HEK293 (cell line): ENCODE results near the gene DBF4.
"Not testable (repeated sequence)": the region's sequence is repeated elsewhere in the genome, so short reads cannot be mapped to it uniquely, and the experiment has no call there.

Source experiments
- CTCF ChIA-PET: fragments of 350-600 bp; formaldehyde crosslinking; extraction: SDS; loops from one replicate; lab custom pipeline; 2021; ENCODE audit warnings: antibody characterized with exemption; lab: Yijun Ruan, JAX
- POLR2A ChIA-PET: fragments of 300-600 bp; formaldehyde crosslinking; extraction: SDS; loops from one replicate; lab custom pipeline; 2020; ENCODE audit warnings: antibody characterized with exemption, inconsistent platforms; lab: Yijun Ruan, JAX
- H3K27ac ChIP-seq: fragments of 200-500 bp; sonication (Bioruptor generic); 2 replicates; pipeline ENCODE4 v1.5.1; 2014; ENCODE audit warnings: low read depth, low read length, control low read depth, inconsistent platforms; ENCODE audit errors: extremely low read depth
- H3K36me3 ChIP-seq, 2 experiments: fragments of 200-500 bp in 1 of 2; sonication (Bioruptor generic) in 1 of 2; 1 replicate in 1 of 2; 2 replicates in 1 of 2; pipeline ENCODE4 v1.5.1; 2014 to 2017; ENCODE audit warnings: inconsistent platforms in 2 of 2, low read length in 2 of 2; ENCODE audit not compliant: control insufficient read depth in 2 of 2, insufficient read depth in 1 of 2
- H3K4me1 ChIP-seq: fragments of 200-500 bp; sonication (Bioruptor generic); 2 replicates; pipeline ENCODE4 v1.5.1; 2014; ENCODE audit warnings: mild to moderate bottlenecking, low read length, inconsistent platforms; ENCODE audit not compliant: control insufficient read depth, insufficient read depth
- H3K4me3 ChIP-seq: 2 replicates; pipeline ENCODE4 v1.5.1; 2011; ENCODE audit warnings: low read depth, mild to moderate bottlenecking, control low read depth, low read length, moderate library complexity
- H3K9me3 ChIP-seq: fragments of 200-500 bp; sonication (Bioruptor generic); 2 replicates; pipeline ENCODE4 v1.5.1; 2014; ENCODE audit warnings: low read depth, low read length, inconsistent platforms; ENCODE audit not compliant: control insufficient read depth, insufficient read depth
- ATF2 ChIP-seq: fragments of 450-650 bp; formaldehyde crosslinking; IDR thresholded peaks from 2 replicates; pipeline ENCODE4 v1.5.1; 2016; ENCODE audit warnings: missing biosample characterization, missing genetic modification characterization, low read depth
- FEZF1 ChIP-seq: fragments of 450-650 bp; formaldehyde crosslinking; IDR thresholded peaks from 2 replicates; pipeline ENCODE4 v1.5.1; 2016; ENCODE audit warnings: missing biosample characterization, missing genetic modification characterization
- GFI1B ChIP-seq: fragments of 450-650 bp; formaldehyde crosslinking; IDR thresholded peaks from 2 replicates; pipeline ENCODE4 v1.5.1; 2016; ENCODE audit warnings: missing biosample characterization, missing genetic modification characterization
- PRDM10 ChIP-seq: fragments of 450-650 bp; formaldehyde crosslinking; IDR thresholded peaks from 2 replicates; pipeline ENCODE4 v1.5.1; 2016; ENCODE audit warnings: missing biosample characterization, missing genetic modification characterization
- PRDM2 ChIP-seq: fragments of 450-650 bp; formaldehyde crosslinking; IDR thresholded peaks from 2 replicates; pipeline ENCODE4 v1.5.1; 2016; ENCODE audit warnings: missing biosample characterization, missing genetic modification characterization, borderline replicate concordance
- SP3 ChIP-seq: fragments of 450-650 bp; formaldehyde crosslinking; IDR thresholded peaks from 2 replicates; pipeline ENCODE4 v1.5.1; 2016; ENCODE audit warnings: missing biosample characterization, missing genetic modification characterization
- ZBTB48 ChIP-seq: fragments of 450-650 bp; formaldehyde crosslinking; IDR thresholded peaks from 2 replicates; pipeline ENCODE4 v1.5.1; 2016; ENCODE audit warnings: missing biosample characterization, missing genetic modification characterization
- ZFP3 ChIP-seq: fragments of 450-650 bp; formaldehyde crosslinking; IDR thresholded peaks from 2 replicates; pipeline ENCODE4 v1.5.1; 2016; ENCODE audit warnings: low read depth, missing biosample characterization, missing genetic modification characterization
- ZNF140 ChIP-seq: fragments of 450-650 bp; formaldehyde crosslinking; IDR thresholded peaks from 2 replicates; pipeline ENCODE4 v1.5.1; 2016; ENCODE audit warnings: missing biosample characterization, missing genetic modification characterization
- ZNF184 ChIP-seq: fragments of 450-650 bp; IDR thresholded peaks from 2 replicates; pipeline ENCODE4 v1.5.1; 2018; ENCODE audit warnings: missing biosample characterization, mild to moderate bottlenecking, missing genetic modification characterization
- ZNF214 ChIP-seq: fragments of 450-650 bp; formaldehyde crosslinking; IDR thresholded peaks from 2 replicates; pipeline ENCODE4 v1.5.1; 2017; ENCODE audit warnings: missing biosample characterization, mild to moderate bottlenecking, missing genetic modification characterization, borderline replicate concordance
- ZNF324 ChIP-seq: fragments of 450-650 bp; formaldehyde crosslinking; IDR thresholded peaks from 2 replicates; pipeline ENCODE4 v1.5.1; 2016; ENCODE audit warnings: missing biosample characterization, missing genetic modification characterization
- ZNF335 ChIP-seq: fragments of 450-650 bp; formaldehyde crosslinking; conservative IDR thresholded peaks from 2 replicates; pipeline ENCODE4 v1.5.1; 2016; ENCODE audit warnings: missing biosample characterization, missing genetic modification characterization
- ZNF362 ChIP-seq: fragments of 450-650 bp; formaldehyde crosslinking; IDR thresholded peaks from 2 replicates; pipeline ENCODE4 v1.5.1; 2016; ENCODE audit warnings: missing biosample characterization, missing genetic modification characterization
- ZNF473 ChIP-seq: fragments of 450-650 bp; formaldehyde crosslinking; IDR thresholded peaks from 2 replicates; pipeline ENCODE4 v1.5.1; 2017; ENCODE audit warnings: missing biosample characterization, missing genetic modification characterization
- ZNF623 ChIP-seq: fragments of 450-650 bp; formaldehyde crosslinking; IDR thresholded peaks from 2 replicates; pipeline ENCODE4 v1.5.1; 2016; ENCODE audit warnings: missing biosample characterization, missing genetic modification characterization
- ZNF629 ChIP-seq: fragments of 450-650 bp; formaldehyde crosslinking; IDR thresholded peaks from 2 replicates; pipeline ENCODE4 v1.5.1; 2017; ENCODE audit warnings: missing biosample characterization, missing genetic modification characterization
- ZNF639 ChIP-seq: fragments of 450-650 bp; formaldehyde crosslinking; IDR thresholded peaks from 2 replicates; pipeline ENCODE4 v1.5.1; 2016; ENCODE audit warnings: missing biosample characterization, missing genetic modification characterization

DBF4 gene

GRCh38 chr7:87899255-87899654, 23.0 kb downstream of the DBF4 start:
- peaks cover 55 to 62% of the 10 kb centered on the region in 2 experiments for H3K36me3 ChIP-seq
- ChIA-PET POLR2A (no interaction called here), CTCF (no interaction called here)
- H3K9me3 ChIP-seq, result no peaks in the 10 kb centered on the region
- TF ChIP-seq PRDM2, result no peak
- TF ChIP-seq ZNF629 (tag by site-specific recombination), result no peak
- TF ChIP-seq ZNF335 (tag by site-specific recombination), result no peak
- no peak for TF ChIP-seq ZNF639
- no peak for TF ChIP-seq ZBTB48 (tag by site-specific recombination)
- TF ChIP-seq SP3 (tag by site-specific recombination), result no peak
- no peak for TF ChIP-seq ZFP3 (tag by site-specific recombination)
- no peak for TF ChIP-seq ATF2 (tag by site-specific recombination)
- TF ChIP-seq ZNF184 (tag by site-specific recombination), result no peak
- TF ChIP-seq ZNF623 (tag by site-specific recombination), result no peak
- TF ChIP-seq FEZF1, result no peak
- no peak for TF ChIP-seq ZNF473 (tag by site-specific recombination)
- no peak for TF ChIP-seq ZNF362 (tag by site-specific recombination)
- no peak for TF ChIP-seq ZNF214 (tag by site-specific recombination)
- no peak for TF ChIP-seq PRDM10
- no peak for TF ChIP-seq GFI1B (tag by site-specific recombination)
- no peak for TF ChIP-seq ZNF324 (tag by site-specific recombination)
- no peak for TF ChIP-seq ZNF140 (tag by site-specific recombination)
- no peaks in the 10 kb centered on the region for H3K4me1 ChIP-seq
- H3K4me3 ChIP-seq, result no peak overlapping the region
- H3K27ac ChIP-seq, result no peak overlapping the region

GRCh38 chr7:87907136-87907906, 31.0 kb downstream of the DBF4 start:
- H3K27ac ChIP-seq, POLR2A ChIA-PET, H3K4me3 ChIP-seq, H3K4me1 ChIP-seq, H3K9me3 ChIP-seq: not testable (repeated sequence)
- CTCF ChIA-PET, result interaction anchor here (0.6 kb wide), 1 partner anchor 9 kb away, joined by 3 read pairs; no protein-coding TSS in a partner anchor
- H3K36me3 ChIP-seq, result peaks cover 23 to 37% of the 10 kb centered on the region in 2 experiments

GRCh38 chr7:87908814-87909213, 32.5 kb downstream of the DBF4 start:
- H3K27ac ChIP-seq, POLR2A ChIA-PET, H3K4me1 ChIP-seq, CTCF ChIA-PET, H3K9me3 ChIP-seq, H3K4me3 ChIP-seq: not testable (repeated sequence)
- peaks cover 20 to 25% of the 10 kb centered on the region in 2 experiments for H3K36me3 ChIP-seq
